K562 treated with DMSO at 1 percent for 48 hours (cell line): ENCODE measurements around the gene CMTM6. TPM values are rescaled to one million over a fixed set of nuclear protein-coding genes. Genes with fewer than 3 reads are reported as not detected.

Experiments used
- total RNA-seq: library from RNA; unstranded; fragments of 300-600 nt; gene quantifications from 2 replicates; pipeline ENCODE4 v1.2.3, GENCODE V29; 2022; ENCODE audit warnings: low replicate concordance; ENCODE audit errors: extremely low read depth

The CMTM6 gene
- not detected in 2 replicates for total RNA-seq

GRCh38 chr3:32502118-32502945 is at the start of gene CMTM6:
TSS of gene CMTM6 (minus strand) at chr3:32502852. CDS start at chr3:32502745, 107 bp downstream.

Other genes with a start within 250 kb of the CMTM6 start
- gene CMTM7, start 111.0 kb downstream of the CMTM6 start, total RNA-seq: not detected in 2 replicates
- gene DYNC1LI1, start 68.0 kb upstream of the CMTM6 start, total RNA-seq: not detected in 2 replicates
- gene CNOT10, start 182.3 kb upstream of the CMTM6 start, total RNA-seq: not detected in 2 replicates